Neural cell (in vitro differentiated cells): ENCODE results near the gene ZNF346. TPM values are rescaled to one million over a fixed set of nuclear protein-coding genes. Genes with fewer than 3 reads are reported as not detected.
A peak's percentile ranks its signal among the peaks of the same experiment; 100 is the strongest.

Source experiments
- H2AFZ ChIP-seq: fragments of 200-600, 300-800 bp; sonication (generic), shearing (Covaris generic); 2 replicates; pipeline ENCODE4 v1.6.0; 2014; ENCODE audit warnings: low read depth, mild to moderate bottlenecking, antibody characterized with exemption, low read length, moderate library complexity
- H3F3A ChIP-seq: fragments of 200-600 bp; shearing (Covaris generic); 2 replicates; pipeline ENCODE4 v1.6.1; 2016; ENCODE audit warnings: mild to moderate bottlenecking, moderate library complexity, mixed read lengths, antibody characterized with exemption, low read length; ENCODE audit not compliant: insufficient read depth, poor library complexity, severe bottlenecking
- H3K27ac ChIP-seq: fragments of 200-600, 300-800 bp; sonication (generic), shearing (Covaris generic); 2 replicates; pipeline ENCODE4 v1.5.1; 2014; ENCODE audit warnings: mild to moderate bottlenecking, low read length, moderate library complexity
- H3K27me3 ChIP-seq: fragments of 300-800, 200-600 bp; sonication (generic), shearing (Covaris generic); 2 replicates; pipeline ENCODE4 v1.6.0; 2014; ENCODE audit warnings: mild to moderate bottlenecking, low read depth, low read length, moderate library complexity; ENCODE audit not compliant: insufficient read depth
- H3K36me3 ChIP-seq: fragments of 300-800, 200-600 bp; sonication (generic), shearing (Covaris generic); 2 replicates; pipeline ENCODE4 v1.5.1; 2014; ENCODE audit warnings: mild to moderate bottlenecking, antibody characterized with exemption, low read length, moderate library complexity; ENCODE audit not compliant: insufficient read depth
- H3K4me2 ChIP-seq: fragments of 300-800, 200-600 bp; sonication (generic), shearing (Covaris generic); 2 replicates; pipeline ENCODE4 v1.6.0; 2014; ENCODE audit warnings: mild to moderate bottlenecking, low read length
- H3K4me3 ChIP-seq: fragments of 300-800, 200-600 bp; sonication (generic), shearing (Covaris generic); 2 replicates; pipeline ENCODE4 v1.5.1; 2014; ENCODE audit warnings: mild to moderate bottlenecking, low read length, moderate library complexity
- H3K79me2 ChIP-seq: fragments of 200-600 bp; shearing (Covaris generic); replicated peaks from 2 replicates; pipeline ENCODE4 v1.6.0; 2014; ENCODE audit warnings: mild to moderate bottlenecking, low read length, moderate library complexity; ENCODE audit not compliant: insufficient read depth
- H3K9ac ChIP-seq: fragments of 300-800, 200-600 bp; sonication (generic), shearing (Covaris generic); 2 replicates; pipeline ENCODE4 v1.6.1; 2016; ENCODE audit warnings: mild to moderate bottlenecking, low read length, mixed read lengths
- H3K9me2 ChIP-seq: fragments of 200-600 bp; shearing (Covaris generic); 2 replicates; pipeline ENCODE4 v1.6.1; 2016; ENCODE audit warnings: mild to moderate bottlenecking, low read length, mixed read lengths; ENCODE audit not compliant: insufficient read depth
- H3K9me3 ChIP-seq: fragments of 200-600, 300-800 bp; sonication (generic), shearing (Covaris generic); 2 replicates; pipeline ENCODE4 v1.6.1; 2016; ENCODE audit warnings: mild to moderate bottlenecking, mixed run types, low read length, moderate library complexity, mixed read lengths
- H4K20me1 ChIP-seq: fragments of 200-600 bp; shearing (Covaris generic); 2 replicates; pipeline ENCODE4 v1.6.1; 2016; ENCODE audit warnings: mild to moderate bottlenecking, mixed run types; ENCODE audit not compliant: insufficient read depth
- CTCF ChIP-seq: fragments of 450-650 bp; IDR thresholded peaks from 2 replicates; pipeline ENCODE4 v1.5.1; 2014; ENCODE audit warnings: antibody characterized with exemption, mild to moderate bottlenecking, moderate library complexity; ENCODE audit not compliant: poor library complexity, severe bottlenecking
- EP300 ChIP-seq: fragments of 450-650 bp; conservative IDR thresholded peaks from 2 replicates; pipeline ENCODE4 v1.6.1; 2014; ENCODE audit warnings: antibody characterized with exemption, mild to moderate bottlenecking, moderate library complexity; ENCODE audit not compliant: poor library complexity, severe bottlenecking
- EZH2 ChIP-seq: fragments of 200-600, 300-800 bp; shearing (Covaris generic), sonication (generic); IDR thresholded peaks from 2 replicates; pipeline ENCODE4 v1.6.1; 2014; ENCODE audit warnings: antibody characterized with exemption, low read length, borderline replicate concordance, mild to moderate bottlenecking; ENCODE audit not compliant: insufficient read depth, poor library complexity, severe bottlenecking
- MXI1 ChIP-seq: fragments of 450-650 bp; conservative IDR thresholded peaks from 2 replicates; pipeline ENCODE4 v1.6.1; 2014; ENCODE audit warnings: antibody characterized with exemption, mild to moderate bottlenecking; ENCODE audit not compliant: poor library complexity, severe bottlenecking
- POLR2AphosphoS5 ChIP-seq: IDR thresholded peaks from 2 replicates; pipeline ENCODE4 v1.6.1; 2012
- RAD21 ChIP-seq: fragments of 450-650 bp; conservative IDR thresholded peaks from 2 replicates; pipeline ENCODE4 v1.6.1; 2014; ENCODE audit warnings: antibody characterized with exemption, mild to moderate bottlenecking, moderate library complexity
- SMC3 ChIP-seq: fragments of 450-650 bp; conservative IDR thresholded peaks from 2 replicates; pipeline ENCODE4 v1.6.1; 2014; ENCODE audit warnings: antibody characterized with exemption, mild to moderate bottlenecking, moderate library complexity; ENCODE audit not compliant: poor library complexity
- TAF1 ChIP-seq: IDR thresholded peaks from 2 replicates; pipeline ENCODE4 v1.6.1; 2012; ENCODE audit warnings: low read depth
- polyA plus RNA-seq: library from polyadenylated mRNA; depleted of rRNA; stranded (reverse); fragments of >200 nt; gene quantifications from 2 replicates; pipeline ENCODE4 v1.2.3, GENCODE V29; 2014
- TF ChIP-seq, protein P1 (sequence below): IDR thresholded peaks from 2 replicates; pipeline ENCODE4 v1.6.1; 2012; ENCODE audit warnings: borderline replicate concordance

The ZNF346 gene
- polyA plus RNA-seq, 1 donor from 2014 or later: 40.1 TPM

- peaks cover 4% of the 10 kb centered on the region for H3F3A ChIP-seq
- H3K4me3 ChIP-seq: peak within 1 kb of the TSS; percentile 95
- TF ChIP-seq RAD21: no peak
- TF ChIP-seq CTCF: no peak
- TF ChIP-seq, protein P1, sequence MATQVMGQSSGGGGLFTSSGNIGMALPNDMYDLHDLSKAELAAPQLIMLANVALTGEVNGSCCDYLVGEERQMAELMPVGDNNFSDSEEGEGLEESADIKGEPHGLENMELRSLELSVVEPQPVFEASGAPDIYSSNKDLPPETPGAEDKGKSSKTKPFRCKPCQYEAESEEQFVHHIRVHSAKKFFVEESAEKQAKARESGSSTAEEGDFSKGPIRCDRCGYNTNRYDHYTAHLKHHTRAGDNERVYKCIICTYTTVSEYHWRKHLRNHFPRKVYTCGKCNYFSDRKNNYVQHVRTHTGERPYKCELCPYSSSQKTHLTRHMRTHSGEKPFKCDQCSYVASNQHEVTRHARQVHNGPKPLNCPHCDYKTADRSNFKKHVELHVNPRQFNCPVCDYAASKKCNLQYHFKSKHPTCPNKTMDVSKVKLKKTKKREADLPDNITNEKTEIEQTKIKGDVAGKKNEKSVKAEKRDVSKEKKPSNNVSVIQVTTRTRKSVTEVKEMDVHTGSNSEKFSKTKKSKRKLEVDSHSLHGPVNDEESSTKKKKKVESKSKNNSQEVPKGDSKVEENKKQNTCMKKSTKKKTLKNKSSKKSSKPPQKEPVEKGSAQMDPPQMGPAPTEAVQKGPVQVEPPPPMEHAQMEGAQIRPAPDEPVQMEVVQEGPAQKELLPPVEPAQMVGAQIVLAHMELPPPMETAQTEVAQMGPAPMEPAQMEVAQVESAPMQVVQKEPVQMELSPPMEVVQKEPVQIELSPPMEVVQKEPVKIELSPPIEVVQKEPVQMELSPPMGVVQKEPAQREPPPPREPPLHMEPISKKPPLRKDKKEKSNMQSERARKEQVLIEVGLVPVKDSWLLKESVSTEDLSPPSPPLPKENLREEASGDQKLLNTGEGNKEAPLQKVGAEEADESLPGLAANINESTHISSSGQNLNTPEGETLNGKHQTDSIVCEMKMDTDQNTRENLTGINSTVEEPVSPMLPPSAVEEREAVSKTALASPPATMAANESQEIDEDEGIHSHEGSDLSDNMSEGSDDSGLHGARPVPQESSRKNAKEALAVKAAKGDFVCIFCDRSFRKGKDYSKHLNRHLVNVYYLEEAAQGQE: peak; percentile 69
- peak; percentile 80 for TF ChIP-seq MXI1
- TF ChIP-seq POLR2AphosphoS5: peak; percentile 87
- TF ChIP-seq EP300: peak; percentile 72
- no peak for TF ChIP-seq EZH2
- TF ChIP-seq SMC3: peak; percentile 48
- peak; percentile 85 for TF ChIP-seq TAF1
- H2AFZ ChIP-seq: peak within 1 kb of the TSS; percentile 78
- no peaks in the 10 kb centered on the region for H3K27me3 ChIP-seq
- H3K4me2 ChIP-seq: peak within 1 kb of the TSS; percentile 82
- H4K20me1 ChIP-seq: no peaks in the 10 kb centered on the region
- H3K9ac ChIP-seq: peak within 1 kb of the TSS; percentile 96
- H3K27ac ChIP-seq: peak within 1 kb of the TSS; percentile 94
- no peaks in the 10 kb centered on the region for H3K9me3 ChIP-seq
- H3K9me2 ChIP-seq: no peaks in the 10 kb centered on the region
- H3K36me3 ChIP-seq: no peaks in the 10 kb centered on the region
- H3K79me2 ChIP-seq: peaks cover 40% of the 10 kb centered on the region
These were observed 16.1 kb upstream of the ZNF346 start, which contains the start of gene UIMC1 for GRCh38 chr5:177006265-177006972. Gene UIMC1 (minus strand): TSS chr5:177006779. CDS start chr5:176982615, 24,164 bp downstream.

- Histone ChIP-seq H3K9ac (no peak overlapping the region), H4K20me1 (no peaks in the 10 kb centered on the region), H3K9me2 (no peaks in the 10 kb centered on the region), H3K4me3 (no peak overlapping the region), H3K27ac (no peak overlapping the region), H3K79me2 (peaks cover 17% of the 10 kb centered on the region), H2AFZ (no peak overlapping the region), H3K9me3 (no peaks in the 10 kb centered on the region), H3K36me3 (no peaks in the 10 kb centered on the region), H3K4me2 (no peak overlapping the region), H3K27me3 (no peaks in the 10 kb centered on the region), H3F3A (peaks cover 4% of the 10 kb centered on the region)
- TF ChIP-seq, protein P1: no peak
- no peak for TF ChIP-seq TAF1
- TF ChIP-seq RAD21: no peak
- TF ChIP-seq SMC3: no peak
- no peak for TF ChIP-seq EP300
- TF ChIP-seq EZH2: no peak
- no peak for TF ChIP-seq POLR2AphosphoS5
- TF ChIP-seq CTCF: no peak
- no peak for TF ChIP-seq MXI1
These were observed 13.8 kb upstream of the ZNF346 start for GRCh38 chr5:177008716-177009115.
